Uterus (tissue), 4 donors: ENCODE results near the gene CDH16. TPM values are rescaled to one million over a fixed set of nuclear protein-coding genes. Genes with fewer than 3 reads are reported as not detected.

Experiments used
- DNase-seq, 2 donors: peaks; one replicate each; pipeline ENCODE4 v3.0.0-alpha.2; 2019 to 2020
- H3K27ac ChIP-seq, 2 donors: fragments of 200-600 bp; sonication (generic); 1 replicate in 1 of 2; 2 replicates in 1 of 2; pipeline ENCODE4 v1.5.1; 2016 to 2018
- H3K27me3 ChIP-seq, 2 donors: fragments of 200-600 bp; sonication (generic); one replicate each; pipeline ENCODE4 v1.5.1; 2018 to 2019; ENCODE audit warnings: control low read depth in 1 of 2
- H3K36me3 ChIP-seq, 2 donors: fragments of 200-600 bp; sonication (generic); one replicate each; pipeline ENCODE4 v1.5.1; 2019; ENCODE audit warnings: control low read depth in 1 of 2
- H3K4me1 ChIP-seq, 2 donors: fragments of 200-600 bp; sonication (generic); one replicate each; pipeline ENCODE4 v1.5.1; 2018 to 2019; ENCODE audit warnings: control low read depth in 1 of 2
- H3K4me3 ChIP-seq, 2 donors: fragments of 200-600 bp; sonication (generic); 1 replicate in 1 of 2; 2 replicates in 1 of 2; pipeline ENCODE4 v1.5.1; 2018 to 2019; ENCODE audit warnings: mild to moderate bottlenecking in 1 of 2
- H3K9me3 ChIP-seq, 2 donors: fragments of 200-600 bp; sonication (generic); one replicate each; pipeline ENCODE4 v1.5.1; 2019; ENCODE audit warnings: control low read depth in 1 of 2
- POLR2A ChIP-seq, 2 donors: fragments of 450-650 bp; IDR thresholded peaks; one replicate each; pipeline ENCODE4 v1.6.1; 2016; ENCODE audit warnings: antibody characterized with exemption in 2 of 2, mild to moderate bottlenecking in 1 of 2, moderate library complexity in 1 of 2
- intact Hi-C: fragments of 100-400 bp; cut with DNase I; formaldehyde crosslinking; loops from one replicate; pipeline ENCODE4 v1.15.1; 2023; ENCODE audit warnings: low total_unique reads
- total RNA-seq, 4 donors: library from RNA; depleted of rRNA in 3 of 4; stranded (reverse); fragments of >200 nt in 3 of 4; gene quantifications; one replicate each; pipeline versions ENCODE4 v1.1.0 to v1.2.4, GENCODE V29; 2014 to 2023
- TF ChIP-seq, protein P1 (sequence below), 4 experiments: fragments of 200-600 bp in 2 of 4; fragments of 450-650 bp in 2 of 4; sonication (generic) in 2 of 4; IDR thresholded peaks; one replicate each; pipeline ENCODE4 v1.5.1; 2016 to 2019; ENCODE audit warnings: antibody characterized with exemption in 4 of 4, mild to moderate bottlenecking in 2 of 4, moderate library complexity in 1 of 4
- donor health status: DM: yes; HTN: yes; CAD: no.

CDH16 gene
- total RNA-seq, 4 donors from 2014 or later = 12.6 TPM; not detected in 3

DNA sequence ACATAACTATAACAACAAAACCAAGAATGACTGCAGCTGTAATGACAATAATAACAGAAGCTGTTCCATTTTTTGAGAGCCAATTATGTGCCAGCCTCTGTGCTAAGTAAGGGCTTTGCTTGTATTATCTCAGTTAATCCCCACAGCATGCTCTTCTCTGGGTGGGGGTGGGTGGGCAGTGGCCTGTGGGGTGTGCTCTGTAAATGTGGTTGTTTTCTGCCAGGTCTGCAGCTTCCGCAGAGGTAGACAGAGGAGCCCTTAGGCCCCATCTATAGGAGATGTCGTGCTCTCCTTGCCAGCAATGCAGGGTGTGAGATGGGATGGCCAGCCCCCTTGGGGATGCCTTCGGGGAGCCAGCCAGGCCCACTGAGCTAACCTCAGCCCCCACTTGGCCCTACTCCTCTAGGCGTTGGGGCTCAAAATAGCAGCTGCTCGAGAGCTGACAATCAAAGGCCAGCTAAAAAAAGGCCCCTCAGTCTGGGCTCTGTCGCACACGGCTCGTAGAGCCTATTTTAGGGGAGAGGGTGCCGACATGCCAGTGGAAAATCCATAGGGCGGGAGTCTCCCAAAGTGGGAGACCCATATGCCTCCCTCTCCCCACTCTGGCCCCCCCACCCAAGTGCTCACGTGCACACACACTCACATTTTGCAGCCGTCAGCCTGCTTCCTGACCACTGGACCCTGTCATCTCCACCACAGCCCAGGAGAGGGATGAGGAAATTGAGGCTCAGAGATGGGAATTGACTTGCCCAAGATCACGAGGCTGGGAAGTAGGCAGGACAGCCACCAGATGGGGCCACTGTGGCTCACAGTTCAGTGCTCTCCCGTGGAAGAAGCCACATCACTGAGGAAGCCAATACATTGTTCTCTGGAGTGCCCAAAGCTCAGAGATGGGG, 15.8 kb downstream of the CDH16 start:
- Histone ChIP-seq H3K27ac (peak overlapping the region; percentile 59 to 90), H3K9me3 (no peaks in the 10 kb centered on the region), H3K4me1 (peaks cover 4 to 7% of the 10 kb centered on the region in 2 donors), H3K4me3 (no peak overlapping the region), H3K27me3 (no peaks in the 10 kb centered on the region), H3K36me3 (no peaks in the 10 kb centered on the region)
- no peak for DNase-seq
- TF ChIP-seq, protein P1, sequence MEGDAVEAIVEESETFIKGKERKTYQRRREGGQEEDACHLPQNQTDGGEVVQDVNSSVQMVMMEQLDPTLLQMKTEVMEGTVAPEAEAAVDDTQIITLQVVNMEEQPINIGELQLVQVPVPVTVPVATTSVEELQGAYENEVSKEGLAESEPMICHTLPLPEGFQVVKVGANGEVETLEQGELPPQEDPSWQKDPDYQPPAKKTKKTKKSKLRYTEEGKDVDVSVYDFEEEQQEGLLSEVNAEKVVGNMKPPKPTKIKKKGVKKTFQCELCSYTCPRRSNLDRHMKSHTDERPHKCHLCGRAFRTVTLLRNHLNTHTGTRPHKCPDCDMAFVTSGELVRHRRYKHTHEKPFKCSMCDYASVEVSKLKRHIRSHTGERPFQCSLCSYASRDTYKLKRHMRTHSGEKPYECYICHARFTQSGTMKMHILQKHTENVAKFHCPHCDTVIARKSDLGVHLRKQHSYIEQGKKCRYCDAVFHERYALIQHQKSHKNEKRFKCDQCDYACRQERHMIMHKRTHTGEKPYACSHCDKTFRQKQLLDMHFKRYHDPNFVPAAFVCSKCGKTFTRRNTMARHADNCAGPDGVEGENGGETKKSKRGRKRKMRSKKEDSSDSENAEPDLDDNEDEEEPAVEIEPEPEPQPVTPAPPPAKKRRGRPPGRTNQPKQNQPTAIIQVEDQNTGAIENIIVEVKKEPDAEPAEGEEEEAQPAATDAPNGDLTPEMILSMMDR (IDR thresholded peaks at IDR 0.05) = no peak
- no peak for TF ChIP-seq POLR2A (IDR thresholded peaks at IDR 0.05)
- intact Hi-C loops = no loop called here

DNA sequence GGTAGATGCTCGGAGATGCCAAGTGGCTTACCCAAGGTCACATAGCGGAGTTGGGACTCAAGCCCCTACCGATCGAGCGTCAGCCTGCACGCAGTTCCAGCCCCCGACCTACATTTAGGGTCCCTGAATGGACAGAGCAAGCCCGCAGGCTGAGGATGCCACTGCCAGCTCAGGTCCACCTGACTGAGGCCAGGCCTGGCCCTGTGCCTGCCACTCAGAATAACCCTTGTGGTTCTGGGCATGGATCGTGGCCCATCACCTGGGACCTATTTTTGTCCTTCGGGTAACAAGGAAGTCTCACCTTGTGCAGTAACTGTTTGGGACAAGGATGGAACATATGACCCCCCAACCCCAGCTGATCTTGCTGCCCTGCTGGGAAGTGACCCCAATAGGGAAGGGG, 17.1 kb downstream of the CDH16 start:
- no peaks in the 10 kb centered on the region for H3K27me3 ChIP-seq
- no peak for DNase-seq
- H3K27ac ChIP-seq = peak overlapping the region; percentile 83 to 90
- TF ChIP-seq, protein P1 (IDR thresholded peaks at IDR 0.05) = no peak
- no peak for TF ChIP-seq POLR2A (IDR thresholded peaks at IDR 0.05)
- no peaks in the 10 kb centered on the region for H3K9me3 ChIP-seq
- no peaks in the 10 kb centered on the region for H3K36me3 ChIP-seq
- H3K4me3 ChIP-seq = no peak overlapping the region
- peaks cover 4 to 7% of the 10 kb centered on the region in 2 donors for H3K4me1 ChIP-seq
- intact Hi-C loops = no loop called here

DNA sequence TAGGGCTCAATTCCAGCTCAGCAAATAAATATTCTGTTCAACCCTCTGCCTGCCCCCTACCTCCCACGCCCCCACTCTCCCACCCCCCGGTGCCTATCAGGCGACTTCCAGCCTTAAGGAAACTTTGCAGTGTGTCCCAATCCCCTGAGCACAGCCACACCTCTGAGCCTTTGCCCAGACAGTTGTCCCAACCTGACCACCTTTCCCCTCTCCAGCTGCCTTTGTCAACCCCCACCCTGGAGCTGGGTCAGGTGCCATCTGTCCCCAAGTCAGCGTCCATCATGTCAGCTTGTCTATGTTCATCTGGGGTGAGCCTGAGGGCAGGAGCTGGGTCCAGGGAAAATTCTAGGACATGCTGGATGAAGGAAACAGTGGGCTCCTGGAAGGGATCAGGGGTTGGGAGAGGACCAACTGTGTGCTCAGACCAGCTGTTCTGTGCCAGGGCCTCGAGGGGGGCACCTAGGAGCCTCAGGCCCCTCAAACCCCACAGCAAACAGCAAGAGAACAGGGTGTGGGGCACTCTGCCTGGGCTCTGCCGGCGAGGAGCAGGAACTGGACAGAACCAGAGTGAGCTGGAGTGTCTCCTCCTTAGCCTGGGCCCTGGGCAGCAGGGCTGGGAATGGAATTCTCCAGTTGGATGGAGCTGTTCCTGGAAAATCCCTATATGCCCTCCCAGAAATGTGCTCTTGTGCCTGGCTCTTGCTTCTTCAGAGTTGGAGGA, 17.8 kb downstream of the CDH16 start:
- Histone ChIP-seq H3K4me3 (no peak overlapping the region), H3K27ac (peak overlapping the region; percentile 83 to 90), H3K27me3 (no peaks in the 10 kb centered on the region), H3K36me3 (no peaks in the 10 kb centered on the region), H3K4me1 (peaks cover 4 to 7% of the 10 kb centered on the region in 2 donors), H3K9me3 (no peaks in the 10 kb centered on the region)
- intact Hi-C loops = no loop called here
- TF ChIP-seq, protein P1 (IDR thresholded peaks at IDR 0.05) = no peak
- no peak for TF ChIP-seq POLR2A (IDR thresholded peaks at IDR 0.05)
- peak in 1 of 2 donors; percentile 55 for DNase-seq

DNA sequence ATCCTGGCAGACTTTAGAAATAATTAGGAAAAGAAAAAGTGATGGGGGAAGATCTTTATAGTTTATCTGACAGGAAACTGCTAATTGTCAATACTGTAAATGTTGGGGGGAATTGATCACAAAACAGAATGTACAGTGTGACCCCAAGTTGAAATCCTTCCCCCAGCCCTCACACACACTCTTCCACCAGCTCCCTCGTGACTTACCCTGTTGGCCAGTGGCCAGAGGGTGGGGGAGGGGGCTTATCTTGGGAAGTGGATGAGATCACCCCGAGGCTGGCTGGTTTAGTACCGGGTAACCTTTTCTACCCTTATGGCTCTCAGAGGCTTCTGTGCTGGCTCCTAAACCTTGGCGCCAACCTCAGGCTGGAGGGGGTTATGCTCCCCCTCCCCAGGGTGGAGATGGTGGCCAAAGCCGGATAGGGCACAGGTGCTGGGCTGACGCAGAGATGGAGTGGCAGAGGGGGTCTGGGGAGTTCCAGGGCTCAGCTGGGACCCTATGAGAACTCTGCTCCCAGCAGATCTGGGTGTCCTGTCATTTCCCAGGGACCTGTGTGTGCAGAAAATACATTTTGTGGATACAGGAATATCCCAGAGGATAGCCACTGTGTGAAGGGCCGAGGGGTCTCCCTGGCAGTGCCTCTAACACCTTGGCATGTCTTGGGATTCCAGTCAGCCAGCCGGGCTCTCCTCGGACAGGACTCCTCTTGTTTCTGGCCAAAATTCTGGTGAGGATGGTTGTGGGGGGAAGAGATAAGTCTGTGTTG, 18.6 kb downstream of the CDH16 start:
- H3K36me3 ChIP-seq = no peaks in the 10 kb centered on the region
- no peaks in the 10 kb centered on the region for H3K9me3 ChIP-seq
- peak overlapping the region; percentile 83 to 90 for H3K27ac ChIP-seq
- intact Hi-C loops = no loop called here
- no peak overlapping the region for H3K4me3 ChIP-seq
- peak; percentile 85 to 93 for DNase-seq
- H3K27me3 ChIP-seq = no peaks in the 10 kb centered on the region
- TF ChIP-seq POLR2A (IDR thresholded peaks at IDR 0.05) = peak in 1 of 2 donors; percentile 17
- TF ChIP-seq, protein P1 (IDR thresholded peaks at IDR 0.05) = no peak
- peaks cover 4 to 7% of the 10 kb centered on the region in 2 donors for H3K4me1 ChIP-seq
